DND-41 (cell line): ENCODE data around the gene PAK1.

ENCODE experiments used
- ATAC-seq: fragments of 200-7000 bp; cut with Tn5 transposase; 3 replicates; pipeline ENCODE4 v1.9.1; 2021; ENCODE audit warnings: low read depth; ENCODE audit not compliant: insufficient read depth
- DNase-seq: peaks from one replicate; pipeline ENCODE4 v3.0.0-alpha.2; 2020
- H2AFZ ChIP-seq: 2 replicates; pipeline ENCODE4 v1.6.0; 2012; ENCODE audit warnings: low read depth, low read length
- H3K27ac ChIP-seq: 2 replicates; pipeline ENCODE4 v1.5.1; 2012; ENCODE audit warnings: low read length, inconsistent platforms
- H3K27me3 ChIP-seq: fragments of 200-600 bp; sonication (generic); 2 replicates; pipeline ENCODE4 v1.6.0; 2012; ENCODE audit warnings: low read length, mild to moderate bottlenecking, inconsistent platforms; ENCODE audit not compliant: insufficient read depth, poor library complexity
- H3K36me3 ChIP-seq: 2 replicates; pipeline ENCODE4 v1.5.1; 2012; ENCODE audit warnings: low read length, inconsistent platforms; ENCODE audit not compliant: insufficient read depth
- H3K4me1 ChIP-seq: 2 replicates; pipeline ENCODE4 v1.5.1; 2012; ENCODE audit warnings: mild to moderate bottlenecking, low read length; ENCODE audit not compliant: insufficient read depth
- H3K4me2 ChIP-seq: 2 replicates; pipeline ENCODE4 v1.6.0; 2012; ENCODE audit warnings: mild to moderate bottlenecking, moderate library complexity, low read length, inconsistent platforms; ENCODE audit not compliant: insufficient read depth
- H3K4me3 ChIP-seq, 2 experiments: fragments of 200-600 bp in 1 of 2; shearing (Covaris generic) in 1 of 2; 2 replicates each; pipeline ENCODE4 v1.5.1; 2012 to 2016; ENCODE audit warnings: inconsistent platforms in 2 of 2, low read length in 2 of 2, mild to moderate bottlenecking in 2 of 2, low read depth in 1 of 2, moderate library complexity in 1 of 2
- H3K79me2 ChIP-seq: 2 replicates; pipeline ENCODE4 v1.6.0; 2012; ENCODE audit warnings: low read length, inconsistent platforms; ENCODE audit not compliant: insufficient read depth
- H3K9ac ChIP-seq: 2 replicates; pipeline ENCODE4 v1.6.0; 2012; ENCODE audit warnings: low read depth, mild to moderate bottlenecking, inconsistent platforms, low read length, moderate library complexity
- H3K9me3 ChIP-seq: 2 replicates; pipeline ENCODE4 v1.5.1; 2012; ENCODE audit warnings: low read length, moderate library complexity, mild to moderate bottlenecking, inconsistent platforms; ENCODE audit not compliant: insufficient read depth, severe bottlenecking
- H4K20me1 ChIP-seq: 2 replicates; pipeline ENCODE4 v1.6.0; 2012; ENCODE audit warnings: low read length; ENCODE audit not compliant: insufficient read depth
- CTCF ChIP-seq: IDR thresholded peaks from 2 replicates; pipeline ENCODE4 v1.5.1; 2012; ENCODE audit warnings: borderline replicate concordance, low read length, moderate library complexity, mild to moderate bottlenecking; ENCODE audit not compliant: poor library complexity, severe bottlenecking; ENCODE audit errors: extremely low read depth
- EZH2 ChIP-seq: IDR thresholded peaks from 3 replicates; pipeline ENCODE4 v1.6.1; 2012; ENCODE audit warnings: borderline replicate concordance, low read depth, mild to moderate bottlenecking, moderate library complexity, low read length, inconsistent platforms; ENCODE audit not compliant: severe bottlenecking

PAK1 gene

GRCh38 chr11:77438487-77438886 is 35.4 kb downstream of the PAK1 start:
- no peak overlapping the region for H2AFZ ChIP-seq
- no peak for DNase-seq
- no peaks in the 10 kb centered on the region for H3K9me3 ChIP-seq
- H4K20me1 ChIP-seq: no peaks in the 10 kb centered on the region
- peak; percentile 57; the same call in 1 of the 3 replicates for ATAC-seq
- H3K4me3 ChIP-seq: no peak overlapping the region
- TF ChIP-seq EZH2 (no peak), CTCF (no peak)
- H3K36me3 ChIP-seq: no peaks in the 10 kb centered on the region
- no peaks in the 10 kb centered on the region for H3K79me2 ChIP-seq
- no peak overlapping the region for H3K4me2 ChIP-seq
- no peaks in the 10 kb centered on the region for H3K27me3 ChIP-seq
- no peak overlapping the region for H3K27ac ChIP-seq
- H3K4me1 ChIP-seq: no peaks in the 10 kb centered on the region
- H3K9ac ChIP-seq: no peak overlapping the region

- Histone ChIP-seq H3K4me3 (no peak overlapping the region), H3K27ac (no peak overlapping the region), H3K27me3 (no peaks in the 10 kb centered on the region), H2AFZ (no peak overlapping the region), H3K9ac (no peak overlapping the region), H3K36me3 (no peaks in the 10 kb centered on the region), H4K20me1 (no peaks in the 10 kb centered on the region), H3K4me2 (no peak overlapping the region), H3K79me2 (no peaks in the 10 kb centered on the region), H3K9me3 (no peaks in the 10 kb centered on the region), H3K4me1 (no peaks in the 10 kb centered on the region)
- TF ChIP-seq EZH2 (no peak), CTCF (no peak)
- DNase-seq (no peak), ATAC-seq (no peak)
Measured at GRCh38 chr11:77436969-77437368, 36.9 kb downstream of the PAK1 start.

GRCh38 chr11:77436506-77436905 is 37.4 kb downstream of the PAK1 start:
- TF ChIP-seq CTCF (no peak), EZH2 (no peak)
- Histone ChIP-seq H3K9ac (no peak overlapping the region), H3K4me2 (no peak overlapping the region), H4K20me1 (no peaks in the 10 kb centered on the region), H3K27me3 (no peaks in the 10 kb centered on the region), H3K4me1 (no peaks in the 10 kb centered on the region), H2AFZ (no peak overlapping the region), H3K36me3 (no peaks in the 10 kb centered on the region), H3K79me2 (no peaks in the 10 kb centered on the region), H3K4me3 (no peak overlapping the region), H3K9me3 (no peaks in the 10 kb centered on the region), H3K27ac (no peak overlapping the region)
- no peak for ATAC-seq
- no peak for DNase-seq

GRCh38 chr11:77435972-77436371 is 37.9 kb downstream of the PAK1 start:
- ATAC-seq (no peak; the same call in 2 of the 3 replicates), DNase-seq (no peak)
- Histone ChIP-seq H3K4me1 (no peaks in the 10 kb centered on the region), H4K20me1 (no peaks in the 10 kb centered on the region), H3K9me3 (no peaks in the 10 kb centered on the region), H3K36me3 (no peaks in the 10 kb centered on the region), H2AFZ (no peak overlapping the region), H3K4me3 (no peak overlapping the region), H3K27me3 (no peaks in the 10 kb centered on the region), H3K4me2 (no peak overlapping the region), H3K9ac (no peak overlapping the region), H3K79me2 (no peaks in the 10 kb centered on the region), H3K27ac (no peak overlapping the region)
- TF ChIP-seq CTCF (no peak), EZH2 (no peak)
